Activated T-helper 1 cell treated with anti-CD3 and anti-CD28 coated beads, Interleukin-12 subunit alpha, Interleukin-12 subunit beta, Interleukin-2, Interleukin-4 antibody, amounts not matched to agents 30 ng/mL and 10 ng/mL and 1 ng/mL, durations not matched to agents 14 hours and 24 hours and 36 hours (primary cell): Measurements from ENCODE around the gene EMC6. TPM values are rescaled to one million over a fixed set of nuclear protein-coding genes. Genes with fewer than 3 reads are reported as not detected.

ENCODE experiments used
- DNase-seq: peaks from one replicate; pipeline ENCODE4 v3.0.0; 2021; ENCODE audit warnings: low spot score
- H3K27ac Mint-ChIP-seq: one replicate; pipeline ENCODE4 v1.8.0; 2021; ENCODE audit warnings: mild to moderate bottlenecking, mixed read lengths
- H3K27me3 Mint-ChIP-seq: one replicate; pipeline ENCODE4 v1.8.0; 2022; ENCODE audit warnings: mild to moderate bottlenecking, moderate library complexity, mixed read lengths; ENCODE audit not compliant: insufficient read depth
- H3K36me3 Mint-ChIP-seq: one replicate; pipeline ENCODE4 v1.8.0; 2021; ENCODE audit warnings: low read depth, mixed read lengths
- H3K4me1 Mint-ChIP-seq: one replicate; pipeline ENCODE4 v1.8.0; 2021; ENCODE audit warnings: low read depth, mixed read lengths
- H3K4me3 Mint-ChIP-seq: one replicate; pipeline ENCODE4 v1.8.0; 2021; ENCODE audit warnings: mild to moderate bottlenecking, moderate library complexity, mixed read lengths
- H3K9me3 Mint-ChIP-seq: one replicate; pipeline ENCODE4 v1.8.0; 2021; ENCODE audit warnings: mixed read lengths
- intact Hi-C: fragments of 100-400 bp; cut with micrococcal nuclease; formaldehyde crosslinking; loops from one replicate; pipeline ENCODE4 v1.15.1; 2024
- total RNA-seq: library from RNA; stranded (reverse); gene quantifications from 2 replicates; pipeline ENCODE4 v1.2.3, GENCODE V29; 2022

The EMC6 gene
- total RNA-seq, 1 donor from 2014 or later = 73.3 TPM

DNA sequence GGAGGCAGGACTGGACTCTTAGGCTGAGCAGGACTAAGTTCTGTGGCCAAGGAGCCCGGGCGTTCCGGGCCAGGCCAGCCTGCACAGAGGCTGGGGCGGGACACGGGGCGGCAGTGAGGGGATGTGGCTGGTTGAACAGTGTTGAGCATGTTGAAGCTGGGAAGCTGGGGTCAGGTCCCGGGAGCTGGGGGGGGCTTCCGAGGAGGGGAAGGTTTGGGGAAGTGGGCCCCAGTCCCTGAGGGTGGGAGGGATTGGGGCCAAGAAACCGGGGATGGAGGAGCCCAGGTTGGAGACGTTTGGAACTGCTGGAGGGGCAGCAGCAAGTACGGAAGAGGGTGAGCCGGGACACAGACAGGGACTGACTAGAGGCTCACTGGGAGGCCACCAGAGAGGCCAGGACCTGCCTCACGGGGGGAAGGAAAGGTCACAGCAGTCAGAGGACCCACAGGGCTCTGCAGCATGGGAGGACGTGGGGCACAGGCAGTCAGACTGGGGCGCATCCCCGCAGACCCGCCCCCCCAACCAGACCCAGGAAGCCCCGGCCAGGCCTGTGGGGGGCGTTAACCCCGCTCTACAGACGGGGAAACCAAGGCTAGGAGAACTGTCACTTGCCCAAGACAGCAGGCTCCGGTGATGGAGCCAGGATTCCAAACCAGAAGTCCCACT, 9.7 kb upstream of the EMC6 start:
- Mint-ChIP-seq H3K36me3 (peaks cover 1% of the 10 kb centered on the region), H3K4me1 (no peaks in the 10 kb centered on the region), H3K4me3 (no peak overlapping the region), H3K9me3 (no peaks in the 10 kb centered on the region), H3K27ac (no peak overlapping the region), H3K27me3 (no peaks in the 10 kb centered on the region)
- intact Hi-C loops = no loop called here
- no peak for DNase-seq

DNA sequence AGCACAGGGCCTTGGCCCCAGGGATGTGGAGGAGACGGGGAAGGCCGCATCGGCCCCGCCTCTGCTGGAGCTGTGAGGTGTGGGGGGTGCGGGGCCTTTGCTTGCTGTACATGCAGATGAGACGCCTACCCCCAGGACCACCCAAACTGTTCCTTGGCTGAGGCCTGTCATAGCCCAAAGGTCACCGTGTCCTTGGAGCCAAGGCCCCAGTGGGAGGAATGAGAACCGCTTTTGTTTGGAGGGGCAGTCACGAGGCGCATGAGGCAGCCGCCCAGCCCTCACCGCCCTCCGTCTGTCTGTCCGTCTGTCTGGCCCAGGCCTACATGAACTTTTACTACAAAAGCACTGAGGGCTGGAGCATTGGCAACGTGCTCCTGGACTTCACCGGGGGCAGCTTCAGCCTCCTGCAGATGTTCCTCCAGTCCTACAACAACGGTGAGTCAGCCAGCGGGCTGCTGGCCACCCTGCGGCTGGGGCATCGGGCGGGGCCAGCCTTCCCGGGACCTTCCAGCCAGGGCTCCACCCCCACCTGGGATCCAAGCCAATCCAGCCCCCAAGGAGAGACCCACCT, 9.0 kb upstream of the EMC6 start:
- DNase-seq = no peak
- Mint-ChIP-seq H3K4me3 (no peak overlapping the region), H3K4me1 (no peaks in the 10 kb centered on the region), H3K36me3 (peaks cover 3% of the 10 kb centered on the region), H3K27me3 (no peaks in the 10 kb centered on the region), H3K27ac (no peak overlapping the region), H3K9me3 (no peaks in the 10 kb centered on the region)
- intact Hi-C loops = no loop called here

DNA sequence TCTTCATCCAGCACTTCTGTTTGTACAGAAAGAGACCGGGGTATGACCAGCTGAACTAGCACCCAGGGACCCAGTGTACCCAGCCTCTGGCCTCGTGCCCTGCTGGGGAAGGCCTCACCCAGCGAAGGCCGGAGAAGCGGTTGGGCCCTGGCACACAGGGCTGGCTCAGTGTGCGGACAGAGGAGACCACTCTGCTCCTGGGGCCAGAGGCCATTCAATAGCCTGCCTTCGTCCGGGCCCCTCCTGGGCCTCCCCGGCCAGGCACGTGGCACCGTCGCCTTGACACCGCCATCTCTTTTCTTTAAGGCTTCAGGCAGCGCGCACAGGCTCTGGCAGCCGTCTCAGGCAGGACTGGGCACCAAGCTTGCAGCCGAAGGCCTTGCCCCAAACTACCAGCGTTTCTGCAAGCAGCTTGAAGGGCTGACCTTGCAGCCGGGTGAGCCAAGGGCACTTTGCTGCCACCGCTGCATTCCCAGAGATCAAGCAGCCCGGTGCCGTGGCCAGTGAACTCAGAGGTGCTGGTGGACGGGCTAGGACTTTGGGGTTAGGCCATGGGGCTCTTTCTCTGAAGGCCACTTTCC, 8.2 kb upstream of the EMC6 start:
- Mint-ChIP-seq H3K36me3 (peaks cover 6% of the 10 kb centered on the region), H3K4me1 (no peaks in the 10 kb centered on the region), H3K27me3 (no peaks in the 10 kb centered on the region), H3K27ac (no peak overlapping the region), H3K4me3 (no peak overlapping the region), H3K9me3 (no peaks in the 10 kb centered on the region)
- DNase-seq = no peak
- intact Hi-C loops = no loop called here

DNA sequence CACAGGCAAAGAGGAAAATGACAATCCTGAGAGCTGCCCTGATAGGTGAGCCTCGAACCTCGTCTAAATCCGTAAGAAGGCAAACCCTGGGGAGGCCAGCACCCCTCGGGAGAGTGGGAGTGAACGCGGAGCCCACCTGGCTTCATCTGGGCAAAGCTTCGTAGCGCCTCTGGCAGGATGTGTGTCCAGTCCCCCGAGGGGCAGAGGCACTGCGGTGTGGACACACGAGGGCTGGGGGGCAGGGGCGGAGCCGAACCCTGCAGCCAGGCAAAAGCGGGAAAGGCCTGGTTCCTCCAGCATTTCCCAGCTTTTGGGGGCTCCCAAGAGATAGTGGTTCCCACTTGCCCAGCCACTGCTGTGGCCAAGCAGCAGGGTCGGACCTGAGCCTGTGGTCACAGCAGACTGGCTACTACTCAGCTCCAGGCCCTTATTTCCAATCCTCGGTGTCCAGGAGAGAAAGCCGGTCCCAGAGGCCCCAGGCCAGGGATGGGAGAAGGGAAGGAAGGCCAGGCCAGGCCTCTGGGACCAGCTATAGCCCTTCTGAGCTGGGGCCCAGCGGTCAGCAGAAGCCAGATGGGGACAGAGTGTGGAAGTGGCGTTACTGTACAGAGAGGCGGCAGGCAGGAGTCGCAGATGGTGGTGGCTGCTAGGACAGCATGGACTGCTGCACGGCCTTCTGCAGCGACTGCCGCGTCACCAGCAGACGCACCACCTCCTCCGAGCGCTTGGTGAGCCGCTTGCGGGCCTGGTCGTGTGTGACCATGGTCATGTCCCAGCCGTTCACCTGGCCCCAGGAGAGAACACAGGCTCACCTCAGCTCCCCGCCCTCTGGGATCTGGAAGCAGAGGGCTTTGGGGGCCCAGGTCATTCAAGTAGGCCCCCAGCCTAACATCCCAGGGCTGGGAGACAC, 5.3 kb upstream of the EMC6 start:
- intact Hi-C loops = no loop called here
- H3K36me3 Mint-ChIP-seq = peaks cover 5% of the 10 kb centered on the region
- DNase-seq = no peak
- H3K4me3 Mint-ChIP-seq = no peak overlapping the region
- H3K27ac Mint-ChIP-seq = no peak overlapping the region
- H3K27me3 Mint-ChIP-seq = no peaks in the 10 kb centered on the region
- H3K4me1 Mint-ChIP-seq = peaks cover 15% of the 10 kb centered on the region
- no peaks in the 10 kb centered on the region for H3K9me3 Mint-ChIP-seq

DNA sequence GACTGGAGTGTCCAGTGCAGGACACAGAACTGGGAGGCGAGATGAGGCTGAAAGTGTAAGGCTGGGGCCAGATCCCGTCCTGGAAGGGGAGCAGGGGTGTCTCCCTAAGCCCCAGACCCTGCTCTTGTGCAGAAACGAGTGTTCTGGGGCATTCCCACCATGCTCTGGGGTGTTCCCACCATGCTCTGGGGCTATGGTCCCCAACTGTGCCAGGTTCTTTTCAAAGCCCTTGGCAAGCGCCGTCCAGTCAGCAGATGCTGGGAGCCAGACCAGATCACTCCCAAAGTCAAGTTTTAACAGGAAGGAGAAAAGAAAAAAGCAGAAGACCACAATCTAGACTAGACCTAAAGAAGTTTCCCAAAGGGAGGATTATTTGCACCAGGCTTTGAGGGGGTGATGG, 2.8 kb upstream of the EMC6 start:
- H3K4me1 Mint-ChIP-seq = peaks cover 21% of the 10 kb centered on the region
- no peak overlapping the region for H3K27ac Mint-ChIP-seq
- no peaks in the 10 kb centered on the region for H3K9me3 Mint-ChIP-seq
- no peak for DNase-seq
- peak overlapping the region; percentile 85 for H3K4me3 Mint-ChIP-seq
- intact Hi-C loops = loop anchor here (5.0 kb wide), 1 partner anchor 226 kb away; the partner anchor contains the start of gene CAMKK1
- peaks cover 2% of the 10 kb centered on the region for H3K27me3 Mint-ChIP-seq
- H3K36me3 Mint-ChIP-seq = peaks cover 14% of the 10 kb centered on the region

DNA sequence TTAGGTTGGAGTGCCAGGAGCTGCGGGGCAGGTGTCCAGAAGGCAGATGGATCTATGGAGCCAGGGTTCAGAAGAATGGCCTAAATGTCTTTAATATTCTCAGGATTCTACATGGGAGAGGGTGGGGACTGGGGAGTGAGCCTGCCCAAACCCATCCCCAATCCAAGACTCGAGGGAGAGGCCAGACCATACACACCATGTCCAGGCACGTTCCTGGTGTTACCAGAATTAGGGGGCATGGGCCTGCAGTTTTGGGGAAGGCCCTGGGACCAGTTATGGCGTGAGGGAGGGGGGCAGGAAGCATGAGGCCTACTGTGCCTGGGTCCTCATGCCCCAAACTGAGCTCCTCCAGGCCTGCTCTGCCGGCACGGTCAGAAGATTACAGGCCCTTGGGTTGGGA, 2.1 kb upstream of the EMC6 start:
- Mint-ChIP-seq H3K9me3 (no peaks in the 10 kb centered on the region), H3K27me3 (peaks cover 2% of the 10 kb centered on the region), H3K4me1 (peaks cover 21% of the 10 kb centered on the region), H3K27ac (no peak overlapping the region), H3K4me3 (peak overlapping the region; percentile 85), H3K36me3 (peaks cover 14% of the 10 kb centered on the region)
- no peak for DNase-seq
- intact Hi-C loops = loop anchor here (5.0 kb wide), 1 partner anchor 226 kb away; the partner anchor contains the start of gene CAMKK1

DNA sequence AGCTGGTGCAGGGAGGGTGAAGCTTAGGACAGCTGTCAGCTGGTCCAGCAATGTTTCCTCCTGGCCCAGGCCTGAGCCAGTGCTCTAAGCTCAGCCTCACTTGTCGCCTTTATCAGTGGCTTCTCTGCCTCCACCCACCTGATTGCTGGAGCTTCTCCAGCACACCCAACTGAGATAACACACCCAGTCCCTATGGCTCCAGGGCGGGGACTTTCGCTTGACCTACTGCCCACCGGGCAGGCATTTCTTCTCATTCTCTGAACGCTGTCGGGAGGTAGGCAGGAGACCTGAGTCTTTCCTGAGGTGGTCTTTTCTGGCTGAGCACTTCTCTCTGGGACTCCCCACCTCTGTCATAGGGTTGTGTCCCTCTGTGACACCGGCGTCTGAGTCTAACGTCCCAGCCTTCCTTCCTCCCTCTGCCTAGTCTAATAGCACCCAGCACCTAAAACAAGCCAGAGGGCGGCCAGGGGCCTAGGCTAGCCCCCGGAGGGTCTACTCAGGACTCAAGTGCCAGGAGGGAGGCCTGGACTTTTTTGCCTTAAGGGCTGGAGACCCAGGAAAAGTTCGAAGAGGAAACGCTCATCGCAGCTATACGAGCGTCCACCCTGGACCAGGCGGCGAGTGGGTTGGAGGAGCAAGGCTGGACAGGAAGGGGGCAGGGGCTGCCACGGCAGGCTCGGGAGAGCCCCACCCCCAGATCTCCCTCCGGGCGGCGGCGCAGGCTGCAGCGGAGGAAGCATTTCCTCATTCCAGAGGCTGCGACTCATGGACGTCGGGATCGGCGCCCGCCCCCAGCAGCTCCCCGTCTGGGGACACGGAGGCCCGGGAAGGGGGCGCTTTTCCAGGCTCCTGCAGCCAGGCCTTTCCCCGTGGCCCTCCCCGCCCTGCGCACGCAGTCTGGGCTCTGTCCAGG, 990 bp upstream of the EMC6 start:
- H3K36me3 Mint-ChIP-seq = peaks cover 17% of the 10 kb centered on the region
- H3K4me3 Mint-ChIP-seq = peak overlapping the region; percentile 98
- no peaks in the 10 kb centered on the region for H3K9me3 Mint-ChIP-seq
- DNase-seq = peak; percentile 19
- peaks cover 21% of the 10 kb centered on the region for H3K4me1 Mint-ChIP-seq
- H3K27ac Mint-ChIP-seq = peak overlapping the region; percentile 63
- intact Hi-C loops = loop anchor here (1.0 to 5.0 kb wide), 8 partner anchors 27 to 225 kb away; partner anchors contain the start of genes CAMKK1, CTNS, HASPIN and NCBP3
- H3K27me3 Mint-ChIP-seq = peaks cover 2% of the 10 kb centered on the region

DNA sequence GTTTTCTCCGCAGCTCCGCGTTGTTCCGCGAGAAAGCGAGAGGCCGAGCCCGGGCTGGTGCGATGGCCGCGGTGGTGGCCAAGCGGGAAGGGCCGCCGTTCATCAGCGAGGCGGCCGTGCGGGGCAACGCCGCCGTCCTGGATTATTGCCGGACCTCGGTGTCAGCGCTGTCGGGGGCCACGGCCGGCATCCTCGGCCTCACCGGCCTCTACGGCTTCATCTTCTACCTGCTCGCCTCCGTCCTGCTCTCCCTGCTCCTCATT, 404 bp downstream of the EMC6 start:
- intact Hi-C loops = loop anchor here (2.0 to 5.0 kb wide), 2 partner anchors 26 to 223 kb away; partner anchors contain the start of gene CAMKK1
- Mint-ChIP-seq H3K27ac (peak overlapping the region; percentile 97), H3K9me3 (no peaks in the 10 kb centered on the region), H3K27me3 (peaks cover 2% of the 10 kb centered on the region), H3K4me1 (peaks cover 21% of the 10 kb centered on the region), H3K36me3 (peaks cover 19% of the 10 kb centered on the region), H3K4me3 (peak overlapping the region; percentile 98)
- no peak for DNase-seq

DNA sequence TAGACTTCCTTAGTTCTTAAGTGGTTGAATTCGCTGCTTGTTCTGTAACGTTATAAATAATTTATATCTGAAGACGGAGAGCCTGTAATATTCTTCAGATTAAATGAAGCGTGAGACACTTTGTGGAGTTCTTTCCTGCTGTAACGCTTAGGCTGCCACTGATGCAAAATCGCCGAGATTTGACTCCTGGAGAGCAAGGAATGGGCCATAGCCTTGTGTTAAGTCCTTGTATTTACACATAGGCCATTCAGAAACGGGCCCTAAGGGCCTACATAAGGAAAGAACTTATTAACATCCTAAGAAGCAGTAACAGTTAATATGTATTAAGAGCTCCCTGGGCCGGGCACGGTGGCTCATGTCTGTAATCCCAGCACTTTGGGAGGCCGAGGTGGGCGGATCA, 936 bp downstream of the EMC6 start:
- no peak for DNase-seq
- no peaks in the 10 kb centered on the region for H3K9me3 Mint-ChIP-seq
- H3K4me1 Mint-ChIP-seq = peaks cover 21% of the 10 kb centered on the region
- H3K4me3 Mint-ChIP-seq = peak overlapping the region; percentile 98
- peaks cover 21% of the 10 kb centered on the region for H3K36me3 Mint-ChIP-seq
- H3K27ac Mint-ChIP-seq = peak overlapping the region; percentile 97
- intact Hi-C loops = loop anchor here (2.0 to 5.0 kb wide), 2 partner anchors 25 to 223 kb away; partner anchors contain the start of gene CAMKK1
- peaks cover 2% of the 10 kb centered on the region for H3K27me3 Mint-ChIP-seq

DNA sequence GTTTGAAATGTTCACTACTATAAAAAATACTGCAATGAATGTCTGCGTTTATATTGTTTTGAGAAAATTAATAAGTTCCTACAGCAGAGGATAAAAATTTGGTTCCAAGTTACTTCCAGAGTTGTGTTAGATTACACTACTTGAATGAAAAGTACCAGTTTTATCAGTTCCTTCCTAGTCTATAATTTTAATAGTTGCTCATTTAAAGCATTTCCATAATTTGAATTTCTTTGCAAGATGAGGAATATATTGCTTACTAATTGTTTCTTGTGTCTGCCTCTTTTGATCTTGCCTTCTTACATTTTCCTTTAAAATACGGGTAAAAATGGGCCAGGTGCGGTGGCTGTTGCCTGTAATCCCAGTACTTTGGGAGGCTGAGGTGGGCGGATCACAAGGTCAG, 4.0 kb downstream of the EMC6 start:
- H3K27ac Mint-ChIP-seq = peak overlapping the region; percentile 44
- H3K9me3 Mint-ChIP-seq = no peaks in the 10 kb centered on the region
- intact Hi-C loops = no loop called here
- no peak overlapping the region for H3K4me3 Mint-ChIP-seq
- peaks cover 8% of the 10 kb centered on the region for H3K4me1 Mint-ChIP-seq
- peaks cover 2% of the 10 kb centered on the region for H3K27me3 Mint-ChIP-seq
- DNase-seq = no peak
- peaks cover 31% of the 10 kb centered on the region for H3K36me3 Mint-ChIP-seq

DNA sequence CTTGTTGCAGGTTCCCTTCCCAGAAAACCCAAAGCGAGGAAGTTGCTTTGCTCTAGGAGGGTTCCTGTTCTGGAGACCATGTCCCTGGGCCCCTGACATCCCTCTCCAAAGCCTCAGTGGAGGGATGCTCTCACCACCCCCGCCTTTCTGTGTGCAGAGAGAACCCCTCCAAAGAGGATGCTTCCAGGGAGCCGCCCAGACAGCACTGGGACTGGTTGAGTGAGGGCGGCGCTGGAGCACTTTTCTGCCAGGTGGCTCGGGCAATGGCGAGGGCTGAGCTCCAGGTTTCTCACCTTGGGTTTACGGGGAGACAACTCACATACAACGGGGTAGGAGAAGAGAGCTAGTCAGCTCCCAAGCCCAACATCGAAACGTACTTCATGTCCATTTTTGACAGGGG, 7.3 kb downstream of the EMC6 start:
- intact Hi-C loops = no loop called here
- Mint-ChIP-seq H3K4me3 (no peak overlapping the region), H3K4me1 (no peaks in the 10 kb centered on the region), H3K9me3 (no peaks in the 10 kb centered on the region), H3K27me3 (no peaks in the 10 kb centered on the region), H3K36me3 (peaks cover 28% of the 10 kb centered on the region), H3K27ac (peak overlapping the region; percentile 63)
- DNase-seq = no peak
